CD4-positive, alpha-beta T cell treated with Interleukin-15 for 4 hours (primary cell): ENCODE results near the gene GBF1.

Experiments
- DNase-seq: peaks from one replicate; pipeline ENCODE4 v3.0.0-alpha.2; 2020; ENCODE audit warnings: low spot score

Gene GBF1

DNA sequence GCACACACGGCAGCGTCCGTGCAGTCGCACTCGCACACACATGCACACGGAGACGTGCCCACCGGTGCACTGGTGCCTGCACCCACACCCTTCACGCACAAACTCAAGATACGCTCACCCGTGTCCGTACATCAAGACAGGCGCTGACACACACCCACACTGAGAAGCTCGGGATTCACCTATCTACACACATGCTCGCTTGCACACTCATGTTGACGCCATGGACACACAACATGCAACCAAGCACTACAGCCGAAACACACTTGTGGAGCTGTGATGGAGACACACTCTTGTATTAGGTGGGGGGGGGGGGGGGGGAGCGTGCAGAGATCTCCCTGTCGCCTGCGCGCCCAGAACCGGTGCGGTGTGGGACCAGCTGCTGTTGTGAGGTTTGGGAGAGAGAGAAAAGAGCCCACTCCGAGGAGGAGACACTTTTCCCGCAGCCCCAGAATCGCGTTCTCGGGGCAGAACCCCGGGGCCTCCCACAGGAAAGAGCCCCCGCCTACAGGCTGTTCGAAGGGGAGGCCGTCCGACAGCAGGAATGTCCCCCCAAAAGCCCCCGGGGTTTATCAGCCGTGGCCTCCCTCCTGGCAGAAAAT, 149.6 kb downstream of the GBF1 start:
- DNase-seq = peak; percentile 56

DNA sequence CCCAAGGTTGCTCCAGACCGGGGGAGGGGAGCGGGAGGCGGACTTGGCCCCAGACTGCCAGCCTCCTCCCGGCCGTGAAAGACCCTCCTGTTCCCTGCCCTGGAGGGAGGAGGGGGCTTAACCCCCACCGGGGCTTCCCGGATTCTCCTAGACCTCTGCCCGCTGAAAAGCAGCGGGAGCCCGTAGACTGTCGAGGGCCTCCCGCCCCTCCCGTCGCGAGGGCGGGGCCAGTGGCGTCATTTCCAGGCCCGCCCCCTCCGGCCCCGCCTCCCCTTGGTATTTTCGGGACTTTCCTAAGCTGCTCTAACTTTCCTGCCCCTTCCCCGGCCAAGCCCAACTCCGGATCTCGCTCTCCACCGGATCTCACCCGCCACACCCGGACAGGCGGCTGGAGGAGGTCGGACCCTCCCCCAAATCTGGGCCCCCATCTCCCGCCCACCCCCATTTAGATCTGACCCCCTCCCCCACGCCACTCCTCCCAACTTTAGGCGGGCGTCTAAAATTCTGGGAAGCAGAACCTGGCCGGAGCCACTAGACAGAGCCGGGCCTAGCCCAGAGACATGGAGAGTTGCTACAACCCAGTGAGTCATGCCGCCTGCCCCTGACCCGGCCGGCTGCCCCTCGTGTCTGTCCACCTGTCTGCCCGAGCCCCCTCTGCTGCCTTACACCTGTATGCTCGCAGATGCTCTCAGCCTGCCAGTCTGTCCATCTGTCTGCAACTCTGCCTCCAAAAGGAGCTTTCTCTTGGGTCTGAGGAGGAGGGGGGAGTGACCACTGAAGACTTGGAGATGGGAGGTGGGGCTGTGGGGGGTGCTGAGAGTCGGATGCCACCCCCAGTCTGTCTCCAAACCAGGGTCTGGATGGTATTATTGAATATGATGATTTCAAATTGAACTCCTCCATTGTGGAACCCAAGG, 150.3 kb downstream of the GBF1 start, which contains the start of gene NFKB2:
TSS of gene NFKB2 (plus strand) at position 306 of the 917 bp plus-strand sequence. CDS start at position 561, 255 bp downstream.
- DNase-seq = peak; percentile 89

DNA sequence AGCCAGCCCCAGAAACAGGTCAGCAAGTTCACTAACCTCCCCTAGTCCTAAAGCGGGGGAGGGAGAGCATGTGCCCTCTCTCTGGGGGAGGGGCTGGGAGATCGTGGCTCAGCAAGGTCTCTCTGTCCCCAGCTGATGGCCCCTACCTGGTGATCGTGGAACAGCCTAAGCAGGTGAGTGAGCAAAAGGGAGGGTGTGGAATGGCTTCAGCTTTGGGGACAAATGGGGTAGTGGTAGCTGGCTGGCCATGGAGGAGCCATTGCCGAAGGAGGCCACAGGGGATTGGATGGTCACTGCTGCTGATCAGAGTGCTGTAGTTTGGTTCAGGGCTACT, 151.0 kb downstream of the GBF1 start:
- DNase-seq = no peak

DNA sequence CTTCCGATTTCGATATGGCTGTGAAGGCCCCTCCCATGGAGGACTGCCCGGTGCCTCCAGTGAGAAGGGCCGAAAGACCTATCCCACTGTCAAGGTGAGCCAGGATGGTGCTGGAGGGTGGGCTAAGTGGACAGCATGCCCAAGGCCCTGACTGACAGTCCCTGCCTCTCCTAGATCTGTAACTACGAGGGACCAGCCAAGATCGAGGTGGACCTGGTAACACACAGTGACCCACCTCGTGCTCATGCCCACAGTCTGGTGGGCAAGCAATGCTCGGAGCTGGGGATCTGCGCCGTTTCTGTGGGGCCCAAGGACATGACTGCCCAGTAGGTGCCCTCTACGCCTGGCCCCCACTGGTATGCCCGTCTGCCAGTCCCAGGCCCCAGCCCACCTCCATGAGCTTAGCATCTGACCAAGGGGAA, 151.4 kb downstream of the GBF1 start:
- DNase-seq = no peak

DNA sequence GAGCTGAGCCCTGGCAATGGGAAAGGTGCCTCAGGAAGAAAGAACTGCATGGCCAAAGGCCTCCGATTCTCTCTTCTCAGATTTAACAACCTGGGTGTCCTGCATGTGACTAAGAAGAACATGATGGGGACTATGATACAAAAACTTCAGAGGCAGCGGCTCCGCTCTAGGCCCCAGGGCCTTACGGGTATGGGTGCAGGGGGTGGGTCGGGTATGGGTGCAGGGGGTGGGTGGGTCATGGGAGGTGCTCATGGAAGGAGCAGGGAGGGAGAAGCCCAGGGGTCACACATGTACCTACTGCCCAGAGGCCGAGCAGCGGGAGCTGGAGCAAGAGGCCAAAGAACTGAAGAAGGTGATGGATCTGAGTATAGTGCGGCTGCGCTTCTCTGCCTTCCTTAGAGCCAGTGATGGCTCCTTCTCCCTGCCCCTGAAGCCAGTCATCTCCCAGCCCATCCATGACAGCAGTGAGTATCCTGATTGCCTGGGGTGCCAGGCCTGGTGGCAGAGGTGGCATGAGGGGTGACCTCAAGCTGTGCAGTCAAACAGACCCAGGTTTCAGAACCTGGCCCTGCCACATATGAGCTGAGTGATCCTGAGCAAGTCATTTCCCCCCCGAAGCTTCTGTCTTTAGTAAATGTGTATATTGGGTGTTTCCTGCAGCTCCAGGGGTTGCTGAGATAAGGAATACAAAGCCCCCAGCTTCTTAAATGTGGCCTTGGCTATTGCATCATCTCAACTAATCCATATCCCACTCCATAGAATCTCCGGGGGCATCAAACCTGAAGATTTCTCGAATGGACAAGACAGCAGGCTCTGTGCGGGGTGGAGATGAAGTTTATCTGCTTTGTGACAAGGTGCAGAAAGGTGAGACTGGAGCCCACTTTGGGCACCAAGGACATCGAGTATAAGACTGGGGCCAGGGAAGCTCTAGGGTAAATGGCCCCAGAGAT, 152.2 kb downstream of the GBF1 start:
- DNase-seq = no peak

DNA sequence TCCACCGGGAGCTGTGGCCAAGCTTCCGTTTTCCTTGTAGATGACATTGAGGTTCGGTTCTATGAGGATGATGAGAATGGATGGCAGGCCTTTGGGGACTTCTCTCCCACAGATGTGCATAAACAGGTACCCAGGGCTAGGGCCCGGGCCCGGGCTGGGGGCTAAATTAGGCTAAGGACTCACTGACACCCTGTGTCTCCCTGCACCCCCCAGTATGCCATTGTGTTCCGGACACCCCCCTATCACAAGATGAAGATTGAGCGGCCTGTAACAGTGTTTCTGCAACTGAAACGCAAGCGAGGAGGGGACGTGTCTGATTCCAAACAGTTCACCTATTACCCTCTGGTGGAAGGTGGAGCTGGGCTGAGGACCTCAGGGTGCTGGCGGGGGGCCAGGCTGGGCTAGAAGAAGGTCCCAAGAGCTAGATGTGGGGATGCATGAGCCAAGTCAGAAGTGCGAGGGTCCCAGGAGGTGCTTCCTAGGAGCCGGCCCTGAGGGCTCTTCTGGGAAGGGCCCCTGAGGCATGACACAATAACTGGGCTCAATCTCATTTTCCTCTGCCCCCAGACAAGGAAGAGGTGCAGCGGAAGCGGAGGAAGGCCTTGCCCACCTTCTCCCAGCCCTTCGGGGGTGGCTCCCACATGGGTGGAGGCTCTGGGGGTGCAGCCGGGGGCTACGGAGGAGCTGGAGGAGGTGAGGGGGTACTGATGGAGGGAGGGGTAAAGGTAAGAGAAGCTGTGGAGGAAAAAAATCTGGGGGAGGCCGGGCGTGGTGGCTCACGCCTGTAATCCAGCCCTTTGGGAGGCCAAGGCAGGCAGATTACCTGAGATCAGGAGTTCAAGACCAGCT, 153.1 kb downstream of the GBF1 start:
- DNase-seq = no peak

DNA sequence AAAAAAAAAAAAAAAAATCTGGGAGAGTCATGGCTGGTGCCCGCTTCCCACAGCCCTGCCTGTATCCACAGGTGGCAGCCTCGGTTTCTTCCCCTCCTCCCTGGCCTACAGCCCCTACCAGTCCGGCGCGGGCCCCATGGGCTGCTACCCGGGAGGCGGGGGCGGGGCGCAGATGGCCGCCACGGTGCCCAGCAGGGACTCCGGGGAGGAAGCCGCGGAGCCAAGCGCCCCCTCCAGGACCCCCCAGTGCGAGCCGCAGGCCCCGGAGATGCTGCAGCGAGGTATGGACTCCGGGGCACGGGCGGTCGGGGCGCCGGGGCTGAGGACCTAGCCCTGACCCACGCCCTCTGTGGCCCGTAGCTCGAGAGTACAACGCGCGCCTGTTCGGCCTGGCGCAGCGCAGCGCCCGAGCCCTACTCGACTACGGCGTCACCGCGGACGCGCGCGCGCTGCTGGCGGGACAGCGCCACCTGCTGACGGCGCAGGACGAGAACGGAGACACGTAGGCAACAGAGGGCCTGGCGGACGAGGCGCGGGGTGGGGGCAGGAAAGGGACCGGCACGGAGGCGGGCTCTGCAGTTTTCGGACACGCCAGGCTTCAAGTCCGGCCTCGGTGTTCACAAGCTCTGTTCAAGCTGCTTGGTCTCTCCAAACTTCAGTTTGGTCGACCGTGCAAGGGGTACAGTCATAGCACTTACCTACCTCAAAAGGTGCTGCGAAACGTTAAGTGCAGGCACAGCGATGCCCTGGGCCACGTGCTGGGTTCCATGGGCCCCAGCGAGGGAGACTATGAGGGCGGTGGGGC, 154.1 kb downstream of the GBF1 start:
- DNase-seq = peak; percentile 89

DNA sequence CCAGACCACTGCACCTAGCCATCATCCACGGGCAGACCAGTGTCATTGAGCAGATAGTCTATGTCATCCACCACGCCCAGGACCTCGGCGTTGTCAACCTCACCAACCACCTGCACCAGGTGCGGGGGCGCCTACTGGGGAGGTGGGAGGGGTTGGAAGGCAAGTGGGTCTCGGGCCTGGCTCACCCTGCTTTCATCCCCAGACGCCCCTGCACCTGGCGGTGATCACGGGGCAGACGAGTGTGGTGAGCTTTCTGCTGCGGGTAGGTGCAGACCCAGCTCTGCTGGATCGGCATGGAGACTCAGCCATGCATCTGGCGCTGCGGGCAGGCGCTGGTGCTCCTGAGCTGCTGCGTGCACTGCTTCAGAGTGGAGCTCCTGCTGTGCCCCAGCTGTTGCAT, 154.7 kb downstream of the GBF1 start:
- no peak for DNase-seq

DNA sequence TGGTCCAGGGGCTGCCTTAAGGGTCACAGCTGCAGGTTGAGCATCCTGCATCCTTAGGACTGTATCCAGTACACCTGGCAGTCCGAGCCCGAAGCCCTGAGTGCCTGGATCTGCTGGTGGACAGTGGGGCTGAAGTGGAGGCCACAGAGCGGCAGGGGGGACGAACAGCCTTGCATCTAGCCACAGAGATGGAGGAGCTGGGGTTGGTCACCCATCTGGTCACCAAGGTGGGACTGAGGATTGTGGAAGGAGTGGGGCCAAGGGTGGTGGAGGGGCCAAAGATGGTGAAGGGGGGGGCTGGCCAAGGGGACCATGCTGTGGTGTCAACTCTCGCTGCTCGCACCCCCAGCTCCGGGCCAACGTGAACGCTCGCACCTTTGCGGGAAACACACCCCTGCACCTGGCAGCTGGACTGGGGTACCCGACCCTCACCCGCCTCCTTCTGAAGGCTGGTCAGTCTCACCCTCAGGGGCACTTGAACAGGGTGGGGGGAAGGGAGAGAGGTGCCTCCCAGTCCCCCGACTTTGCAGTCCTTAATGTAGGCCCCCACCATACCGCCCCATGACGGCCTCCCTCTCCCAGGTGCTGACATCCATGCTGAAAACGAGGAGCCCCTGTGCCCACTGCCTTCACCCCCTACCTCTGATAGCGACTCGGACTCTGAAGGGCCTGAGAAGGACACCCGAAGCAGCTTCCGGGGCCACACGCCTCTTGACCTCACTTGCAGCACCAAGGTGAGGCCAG, 155.4 kb downstream of the GBF1 start:
- no peak for DNase-seq

DNA sequence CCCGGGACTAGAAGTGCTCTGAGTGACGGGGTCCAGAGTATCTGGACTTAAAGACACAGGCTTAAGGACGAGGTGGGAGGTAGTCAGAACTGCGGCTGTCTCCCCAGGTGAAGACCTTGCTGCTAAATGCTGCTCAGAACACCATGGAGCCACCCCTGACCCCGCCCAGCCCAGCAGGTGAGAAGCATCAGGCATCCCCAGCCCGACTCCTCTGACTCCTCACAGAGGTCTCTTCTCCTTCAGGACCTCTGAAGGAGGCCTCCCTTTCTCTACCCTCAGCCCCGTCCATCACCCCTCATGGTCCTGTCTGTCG, 156.0 kb downstream of the GBF1 start:
- DNase-seq = no peak

DNA sequence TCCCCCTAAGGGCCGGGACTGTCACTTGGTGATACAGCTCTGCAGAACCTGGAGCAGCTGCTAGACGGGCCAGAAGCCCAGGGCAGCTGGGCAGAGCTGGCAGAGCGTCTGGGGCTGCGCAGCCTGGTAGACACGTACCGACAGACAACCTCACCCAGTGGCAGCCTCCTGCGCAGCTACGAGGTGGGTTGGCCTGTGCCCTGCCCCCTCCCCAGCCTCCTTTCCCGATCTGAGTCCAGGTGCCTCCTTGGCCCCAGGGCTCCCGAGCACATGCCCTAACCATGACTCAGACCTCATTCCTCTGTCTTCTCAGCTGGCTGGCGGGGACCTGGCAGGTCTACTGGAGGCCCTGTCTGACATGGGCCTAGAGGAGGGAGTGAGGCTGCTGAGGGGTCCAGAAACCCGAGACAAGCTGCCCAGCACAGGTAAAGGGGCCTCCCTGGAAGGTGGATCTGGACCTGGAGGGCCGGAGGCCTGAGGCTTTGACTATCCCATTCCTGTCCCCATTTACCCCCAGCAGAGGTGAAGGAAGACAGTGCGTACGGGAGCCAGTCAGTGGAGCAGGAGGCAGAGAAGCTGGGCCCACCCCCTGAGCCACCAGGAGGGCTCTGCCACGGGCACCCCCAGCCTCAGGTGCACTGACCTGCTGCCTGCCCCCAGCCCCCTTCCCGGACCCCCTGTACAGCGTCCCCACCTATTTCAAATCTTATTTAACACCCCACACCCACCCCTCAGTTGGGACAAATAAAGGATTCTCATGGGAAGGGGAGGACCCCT, 156.6 kb downstream of the GBF1 start:
- DNase-seq = no peak

DNA sequence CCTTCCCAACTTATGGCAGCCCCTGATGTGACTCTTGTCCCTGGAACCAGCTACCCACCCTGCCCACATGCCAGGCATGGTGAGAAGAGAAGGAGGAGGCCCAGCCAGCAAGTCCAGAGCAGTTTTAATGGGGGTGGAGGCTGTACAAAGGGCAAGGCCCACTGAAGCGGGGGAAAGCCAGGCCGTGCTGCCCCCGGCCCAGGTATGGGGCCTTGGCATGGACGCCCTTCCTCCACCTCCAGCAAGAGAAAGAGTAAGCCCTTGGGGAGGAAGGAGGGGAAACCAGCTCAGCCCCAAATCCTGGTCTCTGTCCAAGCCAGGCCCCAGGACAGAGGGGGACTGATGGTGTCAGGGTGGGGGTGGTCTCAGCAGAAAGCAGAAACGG, 157.2 kb downstream of the GBF1 start:
- no peak for DNase-seq

DNA sequence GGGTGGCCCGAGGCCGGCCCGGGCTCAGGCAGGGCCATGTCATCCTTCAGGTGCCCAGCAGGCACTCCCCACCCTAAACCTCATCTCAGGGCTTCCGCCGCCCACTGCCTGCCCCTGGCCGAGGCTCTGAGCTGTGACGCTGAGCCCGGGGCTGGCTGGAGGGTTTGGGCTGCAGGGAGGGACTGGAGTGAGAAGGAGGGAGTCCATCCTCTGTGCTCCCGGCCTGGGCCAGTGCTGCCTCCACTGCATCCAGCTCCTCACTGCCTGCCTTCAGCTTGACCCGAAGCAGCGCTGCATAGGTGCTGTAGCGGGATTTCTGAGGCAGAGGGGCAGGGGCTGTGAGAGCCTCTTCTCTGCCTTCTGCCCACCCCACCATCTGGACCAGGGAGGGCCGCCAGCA, 157.8 kb downstream of the GBF1 start:
- DNase-seq = no peak

DNA sequence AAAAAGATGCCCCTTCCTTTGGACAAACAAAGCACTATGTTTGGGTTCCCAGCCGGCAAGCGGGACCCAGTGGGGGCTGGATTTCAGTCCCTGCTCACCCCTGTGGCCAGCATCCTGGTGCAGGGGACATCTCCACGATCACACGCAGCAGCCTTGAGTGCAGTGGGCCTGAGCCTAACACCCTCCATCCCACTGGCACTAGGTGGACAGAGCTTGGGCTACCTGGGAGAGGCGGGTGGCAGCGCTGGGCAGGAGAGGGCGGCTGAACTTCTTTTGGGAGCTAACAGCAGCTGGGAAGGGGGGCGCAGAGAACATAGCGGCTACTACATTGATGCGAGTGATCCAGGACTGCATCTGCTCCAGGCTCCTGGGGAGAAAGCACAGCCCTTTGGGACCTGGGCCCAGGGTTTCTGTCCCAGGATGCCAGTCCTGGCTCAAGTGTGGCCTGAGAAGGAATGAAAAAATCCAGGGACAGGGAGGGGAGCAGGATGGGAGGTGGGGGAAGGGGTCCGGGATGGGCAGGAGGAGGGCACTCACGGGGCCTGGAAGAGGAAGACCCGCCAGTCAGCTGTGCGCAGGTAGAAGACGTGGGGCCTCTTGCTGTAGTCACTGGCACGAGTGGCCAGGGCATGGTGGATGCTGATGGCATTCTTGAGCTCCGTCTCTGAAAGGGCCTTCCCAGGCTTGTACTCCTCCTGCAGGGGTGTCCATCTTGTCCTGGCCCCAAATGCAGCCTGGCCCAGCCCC, 159.2 kb downstream of the GBF1 start:
- no peak for DNase-seq

DNA sequence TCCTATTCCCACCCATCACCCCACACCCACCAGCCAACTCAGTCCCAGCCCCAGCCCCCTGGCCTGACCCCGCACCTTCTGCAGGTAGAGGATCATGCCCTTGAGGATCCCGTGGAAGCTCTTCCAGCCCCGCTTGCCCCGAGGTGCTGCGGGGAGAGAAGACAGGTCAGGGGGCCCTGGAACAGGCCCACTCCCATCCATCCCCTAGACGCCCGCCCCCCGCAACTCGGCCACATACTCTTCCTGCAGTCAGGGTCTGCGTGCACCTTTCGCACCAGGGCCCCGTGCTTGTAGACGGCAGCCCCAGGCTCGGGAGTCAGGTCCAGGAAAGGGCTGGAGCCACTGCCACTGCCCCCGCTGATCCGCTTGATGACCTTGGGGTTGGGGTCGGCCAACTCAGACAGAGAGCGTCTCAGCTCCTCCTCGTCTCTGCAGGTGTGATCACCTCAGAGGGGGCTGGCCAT, 159.8 kb downstream of the GBF1 start:
- DNase-seq = no peak

DNA sequence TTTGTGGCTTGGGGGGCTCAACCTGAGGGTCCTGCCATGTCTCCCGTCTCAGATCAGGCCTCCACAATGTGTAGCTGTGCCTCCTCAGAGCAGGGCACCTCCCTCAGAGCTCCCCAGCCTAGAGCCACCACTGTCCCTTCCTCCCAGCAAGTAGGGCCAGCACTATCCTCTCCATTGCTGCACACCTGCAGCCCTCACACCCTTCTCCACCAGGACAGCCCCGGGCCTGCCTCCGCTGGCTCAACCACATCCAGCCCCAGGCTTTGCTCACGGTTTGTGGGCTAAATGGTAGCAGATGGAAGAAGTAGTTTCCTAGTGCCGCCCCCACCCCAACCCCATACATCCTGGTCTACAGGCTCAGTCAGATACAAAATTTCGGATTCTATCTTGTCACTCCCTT, 160.3 kb downstream of the GBF1 start:
- no peak for DNase-seq

DNA sequence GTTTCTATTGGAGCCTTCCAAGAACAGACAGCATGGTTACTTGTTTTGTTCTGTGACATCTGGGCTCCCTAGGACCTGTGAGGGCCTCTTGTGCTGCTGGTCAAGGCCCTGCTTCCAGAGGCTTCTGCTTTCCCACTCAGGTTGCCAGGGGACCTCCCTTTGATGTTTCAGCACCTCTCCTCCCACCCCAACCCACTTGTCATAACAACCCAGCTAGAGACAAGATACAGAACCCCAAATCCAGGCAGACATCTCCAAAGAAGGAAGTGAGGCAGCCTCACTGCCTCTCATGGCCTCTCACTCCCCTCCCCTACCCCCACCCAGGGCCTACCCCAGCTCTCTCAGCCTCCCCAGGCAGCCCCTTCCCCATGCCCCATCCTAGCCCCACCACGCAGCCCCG, 161.5 kb downstream of the GBF1 start:
- DNase-seq = no peak

DNA sequence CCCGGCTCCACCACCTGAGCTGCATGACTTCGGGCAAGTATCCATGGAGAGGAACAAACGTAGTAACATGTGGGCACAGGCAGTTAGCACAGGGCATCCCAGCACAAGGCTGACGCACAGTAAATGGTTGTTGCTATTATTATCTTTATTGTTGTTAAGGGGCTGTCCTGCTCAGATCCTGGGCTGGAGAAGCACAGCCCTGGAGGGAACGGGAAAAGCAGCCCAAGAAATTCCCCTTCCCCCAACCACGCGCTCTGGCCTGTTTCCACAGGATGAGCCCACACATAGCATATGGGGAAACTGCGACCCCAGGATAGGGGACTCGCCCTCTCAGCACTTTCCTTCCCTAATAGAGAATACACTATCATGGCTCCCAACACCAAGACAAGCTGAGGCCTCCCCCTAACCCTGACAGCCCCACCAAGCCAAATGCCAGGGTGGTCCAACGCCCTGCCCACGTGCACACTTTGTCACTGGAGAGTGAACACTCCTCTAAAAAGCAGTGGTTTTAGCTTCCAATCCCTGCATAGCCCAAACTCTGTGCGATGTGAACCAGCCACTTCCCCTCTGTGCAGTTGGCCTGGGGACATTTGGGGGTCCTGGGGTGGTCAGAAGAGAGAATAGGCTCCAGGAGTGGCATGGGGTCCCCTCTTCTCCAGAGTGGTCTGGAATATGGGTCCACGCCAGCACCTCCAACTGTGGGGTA, 162.2 kb downstream of the GBF1 start:
- no peak for DNase-seq
